ENCODE data around the gene NRL. TPM values are rescaled to one million over a fixed set of nuclear protein-coding genes. Genes with fewer than 3 reads are reported as not detected.

Gene NRL
- total RNA-seq, 2 donors from 2014 or later: 4.3 to 4.7 TPM

GRCh38 chr14:24098229-24098926 lies 16.4 kb downstream of the NRL start:
- intact Hi-C loops (cut with DNase I): no loop called here
- Histone ChIP-seq H3K27ac (no peak overlapping the region), H3K4me1 (replicated peaks) (no peaks in the 10 kb centered on the region), H3K36me3 (no peaks in the 10 kb centered on the region), H3K4me3 (no peak overlapping the region), H3K27me3 (replicated peaks; ENCODE audit: insufficient read depth) (no peaks in the 10 kb centered on the region), H3K9me3 (no peaks in the 10 kb centered on the region)
- TF ChIP-seq CTCF (IDR thresholded peaks at IDR 0.05) (no peak), POLR2A (IDR thresholded peaks at IDR 0.05) (no peak), POLR2AphosphoS5 (IDR thresholded peaks at IDR 0.05) (no peak)
- no peak for DNase-seq (ENCODE audit: low spot score)
- whole genome bisulfite sequencing: 96% methylated on average over 15 of the region's 16 CpGs

GRCh38 chr14:24096545-24097181 lies 18.1 kb downstream of the NRL start:
- Histone ChIP-seq H3K9me3 (no peaks in the 10 kb centered on the region), H3K4me3 (no peak overlapping the region), H3K4me1 (replicated peaks) (no peaks in the 10 kb centered on the region), H3K27ac (no peak overlapping the region), H3K27me3 (replicated peaks; ENCODE audit: insufficient read depth) (no peaks in the 10 kb centered on the region), H3K36me3 (no peaks in the 10 kb centered on the region)
- DNase-seq (ENCODE audit: low spot score): no peak
- 95% methylated on average over 8 of the region's 8 CpGs for WGBS
- TF ChIP-seq POLR2A (IDR thresholded peaks at IDR 0.05) (no peak), CTCF (IDR thresholded peaks at IDR 0.05) (no peak), POLR2AphosphoS5 (IDR thresholded peaks at IDR 0.05) (no peak)
- intact Hi-C loops (cut with DNase I): no loop called here

DNA sequence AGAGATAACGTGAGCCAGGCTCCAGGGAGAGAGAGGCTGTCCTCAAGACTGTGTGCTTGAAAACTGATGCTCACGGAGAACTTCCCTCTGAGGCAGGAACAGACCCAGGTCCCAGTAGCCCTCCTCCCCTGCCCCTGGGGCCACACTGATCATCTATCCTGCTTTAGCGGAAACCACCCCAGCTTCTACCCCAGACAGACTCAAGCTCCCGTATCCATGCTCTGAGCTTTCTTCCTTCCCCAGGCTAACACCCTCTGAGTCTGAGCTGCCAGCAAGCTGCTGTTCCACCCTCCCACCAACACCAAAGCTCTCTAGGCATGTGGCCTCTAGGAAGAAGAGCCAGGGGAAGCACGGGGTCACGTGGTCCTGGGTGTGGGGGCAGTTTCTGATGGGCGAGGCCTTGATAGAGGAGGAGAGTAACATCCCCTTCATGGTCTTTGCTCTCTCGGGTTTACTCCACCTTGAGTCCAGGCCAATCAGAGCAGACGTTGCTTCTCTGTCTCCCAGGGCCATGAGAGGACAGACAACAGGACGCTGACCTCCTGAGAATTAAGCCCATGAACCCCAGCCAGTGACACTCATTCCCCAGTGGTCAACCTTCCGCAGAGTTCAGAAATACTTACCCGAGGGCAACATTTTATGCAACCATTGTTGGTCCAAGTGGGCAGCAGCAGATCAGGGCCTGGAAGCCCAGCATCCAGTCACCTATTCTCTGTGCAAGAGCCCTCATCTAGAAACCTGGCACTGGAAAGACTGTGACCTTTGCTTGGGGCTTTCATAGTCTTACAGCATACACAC lies 19.3 kb downstream of the NRL start:
- peak overlapping the region; percentile 66 to 93 for H3K4me3 ChIP-seq
- WGBS: 51% methylated on average over 12 of the region's 12 CpGs
- TF ChIP-seq POLR2A (IDR thresholded peaks at IDR 0.05) (no peak), POLR2AphosphoS5 (IDR thresholded peaks at IDR 0.05) (no peak), CTCF (IDR thresholded peaks at IDR 0.05) (no peak)
- H3K4me1 ChIP-seq (replicated peaks): no peaks in the 10 kb centered on the region
- no peaks in the 10 kb centered on the region for H3K27me3 ChIP-seq (replicated peaks; ENCODE audit: insufficient read depth)
- H3K27ac ChIP-seq: peak overlapping the region; percentile 93 to 98
- intact Hi-C loops (cut with DNase I): loop anchor here (2.0 kb wide), 1 partner anchor 19 kb away; the partner anchor contains the start of genes DCAF11 and NRL
- H3K36me3 ChIP-seq: no peaks in the 10 kb centered on the region
- DNase-seq (ENCODE audit: low spot score): no peak
- no peaks in the 10 kb centered on the region for H3K9me3 ChIP-seq

DNA sequence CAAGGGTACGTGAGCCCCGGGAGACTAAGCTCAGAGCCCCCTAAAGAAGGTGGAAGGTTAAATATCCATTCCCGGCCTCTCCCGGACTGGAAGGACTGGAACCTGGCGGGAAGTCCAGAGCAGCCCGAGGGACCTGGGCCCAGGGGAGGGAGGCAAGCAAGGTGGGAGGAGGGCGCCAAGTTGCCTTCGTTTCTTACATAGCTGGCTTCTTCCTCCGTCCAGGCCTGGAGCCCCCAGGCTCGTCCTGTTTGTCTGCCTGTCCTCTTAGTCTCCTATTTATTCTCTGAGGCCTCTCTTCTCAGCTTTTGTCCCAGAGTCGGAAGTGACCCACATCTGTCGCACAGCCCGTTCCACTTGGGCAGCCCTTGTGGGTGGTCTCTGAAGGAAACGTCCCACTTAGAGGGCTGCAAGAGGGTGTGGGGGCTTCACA lies 19.9 kb downstream of the NRL start:
- Histone ChIP-seq H3K27me3 (replicated peaks; ENCODE audit: insufficient read depth) (no peaks in the 10 kb centered on the region), H3K36me3 (no peaks in the 10 kb centered on the region), H3K9me3 (no peaks in the 10 kb centered on the region), H3K4me1 (replicated peaks) (no peaks in the 10 kb centered on the region), H3K27ac (peak overlapping the region; percentile 93 to 98), H3K4me3 (peak overlapping the region; percentile 66 to 93)
- intact Hi-C loops (cut with DNase I): loop anchor here (2.0 to 5.0 kb wide), 3 partner anchors 20 to 1593 kb away; partner anchors contain the start of genes DCAF11 and NRL
- 14% methylated on average over 14 of the region's 14 CpGs for WGBS
- no peak for DNase-seq (ENCODE audit: low spot score)
- no peak for TF ChIP-seq POLR2A (IDR thresholded peaks at IDR 0.05)
- TF ChIP-seq POLR2AphosphoS5 (IDR thresholded peaks at IDR 0.05): no peak
- no peak for TF ChIP-seq CTCF (IDR thresholded peaks at IDR 0.05)
